RKO (cell line): ENCODE data around the gene CANX.
"Not testable (repeated sequence)": the region's sequence is repeated elsewhere in the genome, so short reads cannot be mapped to it uniquely, and the experiment has no call there.

ENCODE experiments used
- DNase-seq: peaks from one replicate; pipeline ENCODE4 v3.0.0-alpha.2; 2016; ENCODE audit warnings: low spot score

The CANX gene

GRCh38 chr5:179698935-179699615 is at the start of gene CANX:
Gene CANX (plus strand): TSS chr5:179698967. CDS start chr5:179705682, 6,715 bp downstream.
- peak; percentile 42 for DNase-seq

GRCh38 chr5:179649166-179649703 is 49.5 kb upstream of the CANX start:
- not testable (repeated sequence) for DNase-seq

- not testable (repeated sequence) for DNase-seq
These were observed 48.5 kb upstream of the CANX start for GRCh38 chr5:179650245-179650644.

GRCh38 chr5:179653135-179653534 is 45.6 kb upstream of the CANX start:
- DNase-seq, result not testable (repeated sequence)

- DNase-seq, result not testable (repeated sequence)
These were observed 41.2 kb upstream of the CANX start for GRCh38 chr5:179657302-179658178.

GRCh38 chr5:179658179-179658856 is 40.4 kb upstream of the CANX start:
- peak; percentile 22 for DNase-seq

- DNase-seq, result not testable (repeated sequence)
These were observed 37.1 kb upstream of the CANX start for GRCh38 chr5:179661647-179662046.

- DNase-seq, result no peak
These were observed 30.4 kb upstream of the CANX start for GRCh38 chr5:179668391-179668790.

- peak; percentile 96 for DNase-seq
These were observed 20.3 kb upstream of the CANX start for GRCh38 chr5:179678223-179679013.

- DNase-seq, result no peak
These were observed 19.6 kb upstream of the CANX start for GRCh38 chr5:179679014-179679674.

- no peak for DNase-seq
These were observed 18.6 kb upstream of the CANX start for GRCh38 chr5:179680014-179680779.

- no peak for DNase-seq
These were observed 17.9 kb upstream of the CANX start, which contains the start of gene CBY3 for GRCh38 chr5:179680780-179681401. Gene CBY3 (minus strand): TSS chr5:179681034. CDS start chr5:179680918, 116 bp downstream.

GRCh38 chr5:179689212-179689611 is 9.6 kb upstream of the CANX start:
- not testable (repeated sequence) for DNase-seq

- no peak for DNase-seq
These were observed 4.2 kb upstream of the CANX start for GRCh38 chr5:179694561-179694960.

- no peak for DNase-seq
These were observed 2.2 kb upstream of the CANX start for GRCh38 chr5:179696603-179697002.

GRCh38 chr5:179697108-179697507 is 1.7 kb upstream of the CANX start:
- DNase-seq, result no peak

- not testable (repeated sequence) for DNase-seq
These were observed 1.2 kb upstream of the CANX start for GRCh38 chr5:179697543-179697942.

GRCh38 chr5:179697993-179698934 is 503 bp upstream of the CANX start:
- peak; percentile 99 for DNase-seq
